Measurements from ENCODE around the gene VPS45.
"Not testable (repeated sequence)": the region's sequence is repeated elsewhere in the genome, so short reads cannot be mapped to it uniquely, and the experiment has no call there.

VPS45 gene, protein sequence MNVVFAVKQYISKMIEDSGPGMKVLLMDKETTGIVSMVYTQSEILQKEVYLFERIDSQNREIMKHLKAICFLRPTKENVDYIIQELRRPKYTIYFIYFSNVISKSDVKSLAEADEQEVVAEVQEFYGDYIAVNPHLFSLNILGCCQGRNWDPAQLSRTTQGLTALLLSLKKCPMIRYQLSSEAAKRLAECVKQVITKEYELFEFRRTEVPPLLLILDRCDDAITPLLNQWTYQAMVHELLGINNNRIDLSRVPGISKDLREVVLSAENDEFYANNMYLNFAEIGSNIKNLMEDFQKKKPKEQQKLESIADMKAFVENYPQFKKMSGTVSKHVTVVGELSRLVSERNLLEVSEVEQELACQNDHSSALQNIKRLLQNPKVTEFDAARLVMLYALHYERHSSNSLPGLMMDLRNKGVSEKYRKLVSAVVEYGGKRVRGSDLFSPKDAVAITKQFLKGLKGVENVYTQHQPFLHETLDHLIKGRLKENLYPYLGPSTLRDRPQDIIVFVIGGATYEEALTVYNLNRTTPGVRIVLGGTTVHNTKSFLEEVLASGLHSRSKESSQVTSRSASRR

DNA sequence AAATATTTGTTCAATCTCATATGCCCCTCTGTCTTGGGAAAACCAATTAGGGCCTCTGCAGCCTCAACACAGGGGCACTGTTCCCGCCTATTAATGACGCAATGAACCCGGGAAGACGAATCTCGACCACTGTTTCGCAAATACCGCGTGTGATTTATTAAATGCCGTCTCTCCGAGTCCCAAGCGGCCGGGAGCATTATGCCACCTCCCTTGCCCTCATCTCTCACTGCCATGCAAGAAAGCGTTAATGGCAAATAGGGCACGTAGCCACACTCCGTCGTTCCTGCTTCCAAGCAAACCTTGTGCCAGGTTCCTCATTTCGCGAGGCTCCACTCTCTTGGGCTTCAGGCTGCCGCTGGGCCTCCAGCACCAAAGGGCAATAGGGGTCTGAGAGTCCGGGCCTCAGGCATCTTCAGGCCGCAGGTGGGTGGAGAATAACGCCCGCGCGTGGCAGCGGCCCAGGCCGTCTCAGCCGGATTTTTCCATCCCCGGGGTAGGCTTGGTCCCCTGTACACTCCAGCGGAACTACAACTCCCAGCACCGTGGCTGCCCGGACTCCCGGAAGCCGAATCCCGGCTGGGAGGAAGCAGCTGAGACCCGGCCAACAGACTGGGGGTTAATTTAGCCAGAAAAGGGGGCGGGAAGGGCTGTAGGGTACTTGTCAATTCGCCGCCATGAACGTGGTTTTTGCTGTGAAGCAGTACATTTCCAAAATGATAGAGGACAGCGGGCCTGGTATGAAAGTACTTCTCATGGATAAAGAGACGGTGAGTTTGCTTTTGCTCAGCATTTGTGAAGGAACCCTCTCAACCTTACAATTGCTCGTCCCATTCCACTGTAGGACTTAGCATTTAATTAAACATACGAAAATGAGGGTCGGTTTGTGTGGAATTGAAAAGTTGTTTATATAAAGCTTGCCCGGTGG lies at the start of gene VPS45:
Gene VPS45, plus strand, starts transcription at position 593 of the 925 bp plus-strand sequence. Its CDS starts 82 bp downstream, at position 675.
- Mint-ChIP-seq H3K4me3 (peak within 1 kb of the TSS; percentile 96), H3K9me3 (no peaks in the 10 kb centered on the region), H3K36me3 (ENCODE audit: low read depth) (peaks cover 25% of the 10 kb centered on the region), H3K27ac (peak within 1 kb of the TSS; percentile 98), H3K4me1 (ENCODE audit: low read depth) (peaks cover 46% of the 10 kb centered on the region), H3K27me3 (no peaks in the 10 kb centered on the region)

DNA sequence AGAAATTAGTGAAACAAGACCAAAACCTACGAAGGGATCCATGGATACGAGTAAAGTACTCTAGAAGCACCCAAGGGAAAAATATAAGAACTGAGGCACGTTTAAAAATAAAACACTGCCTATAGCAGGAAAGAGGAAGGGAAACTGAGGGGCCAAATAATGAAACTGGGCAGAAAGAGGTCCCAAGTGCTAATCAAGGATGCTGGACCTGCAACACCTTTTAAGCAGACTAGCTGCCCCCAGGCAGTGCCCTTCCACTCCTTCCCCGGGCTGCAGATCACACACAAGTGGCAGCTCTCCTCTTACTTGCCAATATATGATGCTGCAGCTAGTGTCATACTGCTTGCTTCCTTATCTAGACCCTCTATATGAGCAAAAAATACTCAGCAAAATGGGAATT lies 49.4 kb upstream of the VPS45 start:
- Mint-ChIP-seq H3K27me3 (peaks cover 6% of the 10 kb centered on the region), H3K36me3 (ENCODE audit: low read depth) (no peaks in the 10 kb centered on the region), H3K4me1 (ENCODE audit: low read depth) (no peaks in the 10 kb centered on the region), H3K4me3 (no peak overlapping the region), H3K9me3 (no peaks in the 10 kb centered on the region), H3K27ac (no peak overlapping the region)

DNA sequence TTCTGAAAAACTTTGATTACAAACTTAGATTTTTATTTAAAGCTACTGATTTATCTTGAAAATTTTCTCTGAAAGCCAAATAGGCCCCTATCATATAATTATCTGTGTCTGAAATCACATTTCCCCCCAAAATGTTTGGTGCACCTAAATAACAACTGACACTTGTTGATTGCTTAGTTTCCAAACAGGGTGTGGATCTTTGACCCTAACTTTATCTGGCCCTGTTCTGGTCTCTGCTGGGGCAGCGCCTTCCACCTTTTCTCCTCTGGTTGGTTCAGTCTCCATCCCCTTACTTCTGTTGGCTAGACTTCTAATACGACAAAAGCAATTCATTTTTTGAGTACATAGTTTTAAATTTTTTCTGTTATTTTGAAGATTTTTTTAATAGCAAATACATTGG lies 46.9 kb upstream of the VPS45 start:
- H3K9me3 Mint-ChIP-seq: no peaks in the 10 kb centered on the region
- peaks cover 15% of the 10 kb centered on the region for H3K27me3 Mint-ChIP-seq
- no peaks in the 10 kb centered on the region for H3K4me1 Mint-ChIP-seq (ENCODE audit: low read depth)
- H3K36me3 Mint-ChIP-seq (ENCODE audit: low read depth): no peaks in the 10 kb centered on the region
- H3K27ac Mint-ChIP-seq: no peak overlapping the region
- no peak overlapping the region for H3K4me3 Mint-ChIP-seq

DNA sequence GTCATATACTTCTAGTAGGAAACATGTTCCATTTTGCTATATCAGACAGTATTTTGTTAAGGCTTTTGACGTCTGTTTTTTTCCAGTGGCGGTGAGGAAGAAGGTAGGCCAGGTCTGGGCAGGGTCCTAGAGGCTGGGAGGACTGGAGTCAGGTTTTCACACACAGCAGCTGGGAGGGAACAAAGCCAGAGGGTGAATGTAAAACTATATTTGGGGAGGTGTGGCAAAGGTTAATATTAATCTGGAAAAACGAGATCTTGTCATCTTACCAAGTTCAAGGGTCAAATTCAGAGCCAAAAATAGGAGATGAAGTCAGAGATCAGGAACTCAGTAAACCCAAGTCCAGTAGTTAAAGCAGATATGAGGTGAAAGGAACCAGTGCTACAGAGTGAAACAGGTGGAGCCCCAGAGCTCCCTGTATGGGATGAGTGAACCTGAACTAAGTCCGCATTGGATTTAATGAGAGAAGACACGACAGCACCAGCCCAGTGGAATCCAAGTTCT lies 46.3 kb upstream of the VPS45 start:
- H3K27me3 Mint-ChIP-seq: peaks cover 15% of the 10 kb centered on the region
- H3K27ac Mint-ChIP-seq: no peak overlapping the region
- no peaks in the 10 kb centered on the region for H3K9me3 Mint-ChIP-seq
- no peaks in the 10 kb centered on the region for H3K36me3 Mint-ChIP-seq (ENCODE audit: low read depth)
- H3K4me1 Mint-ChIP-seq (ENCODE audit: low read depth): no peaks in the 10 kb centered on the region
- no peak overlapping the region for H3K4me3 Mint-ChIP-seq

DNA sequence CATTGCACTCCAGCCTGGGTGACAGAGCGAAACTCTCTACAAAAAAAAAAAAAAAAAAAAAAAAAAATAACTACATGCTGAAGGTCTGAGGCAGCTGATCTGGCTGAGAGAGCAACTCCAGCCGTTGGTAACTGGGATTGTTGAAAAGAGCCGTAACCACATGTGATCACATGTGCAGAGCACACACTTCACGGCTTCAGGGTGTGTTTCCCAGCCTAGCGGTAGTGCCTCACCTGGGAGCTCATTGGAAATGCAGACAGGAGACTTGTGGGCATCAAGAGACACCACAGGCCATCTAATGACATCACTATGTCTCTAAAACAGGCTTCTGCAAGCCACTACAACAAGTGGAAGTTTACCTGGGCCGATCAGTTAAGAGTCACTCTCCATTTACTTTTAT lies 45.2 kb upstream of the VPS45 start:
- no peaks in the 10 kb centered on the region for H3K36me3 Mint-ChIP-seq (ENCODE audit: low read depth)
- H3K27ac Mint-ChIP-seq: no peak overlapping the region
- no peak overlapping the region for H3K4me3 Mint-ChIP-seq
- H3K9me3 Mint-ChIP-seq: no peaks in the 10 kb centered on the region
- peaks cover 15% of the 10 kb centered on the region for H3K27me3 Mint-ChIP-seq
- H3K4me1 Mint-ChIP-seq (ENCODE audit: low read depth): no peaks in the 10 kb centered on the region

DNA sequence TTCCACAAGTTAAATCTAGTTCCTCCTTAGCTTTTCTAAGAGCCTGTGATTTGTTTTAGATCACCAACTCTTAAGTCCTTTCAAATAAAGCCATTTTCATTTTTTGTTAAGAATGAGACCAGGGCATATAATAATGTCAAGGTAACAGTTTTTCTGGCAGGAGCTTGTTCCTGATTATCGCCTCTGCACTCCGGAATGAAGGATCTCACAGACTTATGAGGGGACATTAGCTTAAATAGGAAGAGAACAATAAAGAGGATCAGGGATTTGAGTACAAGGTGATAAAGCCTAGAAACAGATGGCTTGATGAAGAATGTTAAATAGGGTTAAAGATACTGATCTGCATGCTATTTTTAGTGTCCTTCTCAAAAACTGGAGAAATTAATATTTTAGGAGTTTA lies 43.4 kb upstream of the VPS45 start:
- Mint-ChIP-seq H3K27ac (no peak overlapping the region), H3K4me1 (ENCODE audit: low read depth) (no peaks in the 10 kb centered on the region), H3K27me3 (peaks cover 15% of the 10 kb centered on the region), H3K36me3 (ENCODE audit: low read depth) (no peaks in the 10 kb centered on the region), H3K9me3 (no peaks in the 10 kb centered on the region), H3K4me3 (no peak overlapping the region)

DNA sequence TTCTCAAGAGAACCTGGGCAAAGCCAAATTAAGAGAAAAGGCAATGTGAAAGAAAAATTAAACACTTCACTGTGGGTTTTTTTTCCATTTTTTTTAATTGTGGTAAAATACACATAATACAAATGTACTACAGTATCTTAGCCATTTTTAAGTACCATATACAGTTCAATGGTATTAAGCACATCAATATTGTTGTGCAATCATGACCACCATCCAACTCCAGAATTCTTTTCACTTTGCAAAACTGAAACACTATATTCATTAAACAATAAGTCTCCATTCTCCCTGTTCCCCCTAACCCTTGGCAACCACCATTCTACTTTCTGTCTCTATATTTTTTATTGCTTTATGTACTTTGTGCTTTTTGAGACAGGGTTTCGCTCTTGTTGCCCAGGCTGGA lies 39.3 kb upstream of the VPS45 start:
- no peaks in the 10 kb centered on the region for H3K36me3 Mint-ChIP-seq (ENCODE audit: low read depth)
- H3K27me3 Mint-ChIP-seq: peaks cover 20% of the 10 kb centered on the region
- no peaks in the 10 kb centered on the region for H3K9me3 Mint-ChIP-seq
- no peak overlapping the region for H3K27ac Mint-ChIP-seq
- H3K4me3 Mint-ChIP-seq: no peak overlapping the region
- H3K4me1 Mint-ChIP-seq (ENCODE audit: low read depth): no peaks in the 10 kb centered on the region

DNA sequence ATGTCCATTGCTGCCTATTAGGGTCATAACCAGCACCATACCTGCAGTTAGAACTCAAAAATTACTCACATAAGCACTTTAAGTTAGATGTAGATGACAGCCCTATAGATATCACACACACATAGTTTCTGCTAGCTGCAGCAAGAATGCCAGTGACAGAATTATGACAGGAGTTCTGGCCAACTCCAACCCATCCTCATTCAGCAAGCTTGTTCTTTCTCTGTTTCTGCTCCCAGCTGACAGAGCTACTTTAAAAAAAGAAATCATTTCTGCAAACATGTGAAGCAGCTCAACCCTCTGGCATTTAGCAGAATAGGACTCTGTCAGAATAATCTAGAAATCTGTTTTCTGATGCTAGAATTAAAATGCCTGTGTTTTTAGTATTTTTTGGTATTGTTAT lies 33.2 kb upstream of the VPS45 start:
- H3K27me3 Mint-ChIP-seq: peaks cover 11% of the 10 kb centered on the region
- no peaks in the 10 kb centered on the region for H3K4me1 Mint-ChIP-seq (ENCODE audit: low read depth)
- no peaks in the 10 kb centered on the region for H3K36me3 Mint-ChIP-seq (ENCODE audit: low read depth)
- H3K27ac Mint-ChIP-seq: no peak overlapping the region
- H3K9me3 Mint-ChIP-seq: no peaks in the 10 kb centered on the region
- no peak overlapping the region for H3K4me3 Mint-ChIP-seq

DNA sequence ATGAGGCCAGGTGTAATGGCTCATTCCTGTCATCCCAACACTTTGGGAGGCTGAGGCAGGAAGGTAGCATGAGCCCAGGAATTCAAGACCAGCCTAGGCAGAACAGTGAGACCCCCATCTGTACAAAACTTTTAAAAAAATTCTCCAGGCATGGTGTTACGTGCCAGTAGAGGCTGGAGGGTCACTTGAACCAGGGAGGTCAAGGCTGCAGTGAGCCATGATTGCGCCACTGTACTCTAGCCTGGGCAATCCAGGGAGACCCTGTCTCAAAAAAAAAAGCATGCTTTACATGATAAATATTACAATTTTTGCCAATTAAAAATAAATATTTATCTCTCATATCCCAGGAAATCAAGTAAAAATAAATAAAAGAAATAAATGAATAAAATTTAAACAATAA lies 17.6 kb upstream of the VPS45 start:
- H3K36me3 Mint-ChIP-seq (ENCODE audit: low read depth): peaks cover 5% of the 10 kb centered on the region
- no peaks in the 10 kb centered on the region for H3K9me3 Mint-ChIP-seq
- peaks cover 11% of the 10 kb centered on the region for H3K4me1 Mint-ChIP-seq (ENCODE audit: low read depth)
- no peak overlapping the region for H3K27ac Mint-ChIP-seq
- no peak overlapping the region for H3K4me3 Mint-ChIP-seq
- peaks cover 9% of the 10 kb centered on the region for H3K27me3 Mint-ChIP-seq

DNA sequence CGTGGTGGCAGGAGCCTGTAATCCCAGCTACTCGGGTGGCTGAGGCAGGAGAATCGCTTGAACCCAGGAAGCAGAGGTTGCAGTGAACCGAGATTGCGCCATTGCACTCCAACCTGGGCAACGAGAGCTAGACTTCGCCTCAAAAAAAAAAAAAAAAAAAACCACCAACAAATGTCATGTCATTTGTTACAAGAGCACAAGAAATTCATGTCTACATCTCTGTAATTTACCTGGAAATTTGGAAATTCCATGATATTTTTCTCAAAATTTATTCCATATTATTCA lies 16.5 kb upstream of the VPS45 start:
- H3K9me3 Mint-ChIP-seq: no peaks in the 10 kb centered on the region
- no peak overlapping the region for H3K27ac Mint-ChIP-seq
- peaks cover 11% of the 10 kb centered on the region for H3K4me1 Mint-ChIP-seq (ENCODE audit: low read depth)

DNA sequence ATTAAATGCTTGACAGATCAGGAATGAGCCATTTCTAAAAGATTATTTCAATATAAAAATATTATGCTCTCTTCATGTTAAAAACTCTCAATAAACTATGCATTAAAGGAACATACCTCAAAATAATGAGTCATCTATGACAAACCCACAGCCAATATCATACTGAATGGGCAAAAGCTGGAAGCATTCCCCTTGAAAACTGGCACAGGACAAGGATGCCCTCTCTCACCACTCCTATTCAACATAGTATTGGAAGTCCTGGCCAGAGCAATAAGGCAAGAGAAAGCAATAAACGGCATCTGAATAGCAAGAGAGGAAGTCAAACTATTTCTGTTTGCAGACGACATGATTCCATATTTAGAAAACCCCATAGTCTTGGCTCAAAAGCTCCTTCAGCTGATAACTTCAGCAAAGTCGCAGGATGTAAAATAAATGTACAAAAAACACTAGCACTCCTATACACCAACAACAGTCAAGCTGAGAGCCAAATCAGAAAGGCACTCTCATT lies 15.6 kb upstream of the VPS45 start:
- not testable (repeated sequence) for H3K27me3 Mint-ChIP-seq

More for the DNA sequence above, 16.5 kb upstream of the VPS45 start:
- H3K4me3 Mint-ChIP-seq: no peak overlapping the region
- H3K27me3 Mint-ChIP-seq: peaks cover 9% of the 10 kb centered on the region
- peaks cover 5% of the 10 kb centered on the region for H3K36me3 Mint-ChIP-seq (ENCODE audit: low read depth)

DNA sequence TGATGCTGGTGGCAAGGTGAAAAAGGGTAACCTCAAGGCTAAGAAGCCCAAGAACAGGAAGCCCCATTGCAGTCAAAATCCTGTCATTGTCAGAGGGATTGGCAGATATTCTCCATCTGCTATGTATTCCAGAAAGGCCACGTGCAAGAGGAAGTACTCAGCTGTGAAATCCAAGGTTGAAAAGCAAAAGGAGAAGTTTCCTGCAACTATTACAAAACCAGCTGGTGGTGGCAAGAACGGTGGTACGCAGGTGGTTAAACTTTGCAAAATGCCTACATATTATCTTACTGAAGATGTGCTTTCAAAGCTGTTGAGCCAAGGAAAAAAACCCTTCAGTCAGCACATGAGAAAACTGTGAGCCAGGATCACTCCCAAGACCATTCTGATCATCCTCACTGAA lies 13.7 kb upstream of the VPS45 start:
- Mint-ChIP-seq H3K4me3 (no peak overlapping the region), H3K36me3 (ENCODE audit: low read depth) (no peaks in the 10 kb centered on the region), H3K27ac (no peak overlapping the region), H3K27me3 (peaks cover 9% of the 10 kb centered on the region), H3K4me1 (ENCODE audit: low read depth) (peaks cover 11% of the 10 kb centered on the region), H3K9me3 (no peaks in the 10 kb centered on the region)

More for the DNA sequence above, 15.6 kb upstream of the VPS45 start:
- peaks cover 11% of the 10 kb centered on the region for H3K4me1 Mint-ChIP-seq (ENCODE audit: low read depth)
- not testable (repeated sequence) for H3K36me3 Mint-ChIP-seq (ENCODE audit: low read depth); H3K4me3 Mint-ChIP-seq; H3K9me3 Mint-ChIP-seq
- H3K27ac Mint-ChIP-seq: peak overlapping the region; percentile 3

DNA sequence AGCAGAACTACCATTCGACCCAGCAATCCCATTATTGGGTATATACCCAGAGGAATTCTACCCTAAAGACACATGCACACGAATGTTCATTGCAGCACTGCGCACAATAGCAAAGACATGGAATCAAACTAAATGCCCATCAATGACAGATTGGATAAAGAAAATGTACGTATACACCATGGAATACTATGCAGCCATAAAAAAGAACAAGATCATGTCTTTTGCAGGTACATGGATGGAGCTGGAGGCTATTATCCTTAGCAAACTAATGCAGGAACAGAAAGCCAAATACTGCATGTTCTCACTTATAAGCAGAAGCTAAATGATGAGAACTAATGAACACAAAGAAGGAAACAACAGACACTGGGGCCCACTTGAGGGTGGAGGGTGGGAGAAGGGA lies 12.1 kb upstream of the VPS45 start:
- H3K9me3 Mint-ChIP-seq; H3K36me3 Mint-ChIP-seq (ENCODE audit: low read depth); H3K27ac Mint-ChIP-seq; H3K27me3 Mint-ChIP-seq; H3K4me3 Mint-ChIP-seq; H3K4me1 Mint-ChIP-seq (ENCODE audit: low read depth): not testable (repeated sequence)

DNA sequence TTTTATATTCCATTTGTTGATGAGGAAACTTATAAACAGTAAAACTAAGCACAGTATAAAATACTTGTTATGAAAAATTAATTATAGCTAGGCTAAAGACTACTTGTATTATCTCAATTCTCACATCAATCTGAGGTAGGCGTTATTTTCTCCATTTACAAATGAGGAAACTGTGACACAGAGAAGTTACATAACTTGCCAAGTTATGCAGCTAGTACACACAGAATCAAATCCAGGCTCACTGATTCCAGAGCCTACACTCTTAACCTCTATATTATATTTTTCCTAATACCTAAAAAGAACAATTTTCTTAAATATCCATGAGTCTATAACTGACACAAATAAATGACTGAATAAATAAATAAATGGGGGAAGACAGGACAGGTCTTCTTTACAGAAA lies 11.2 kb upstream of the VPS45 start:
- Mint-ChIP-seq H3K27ac (no peak overlapping the region), H3K36me3 (ENCODE audit: low read depth) (no peaks in the 10 kb centered on the region), H3K4me1 (ENCODE audit: low read depth) (peaks cover 6% of the 10 kb centered on the region), H3K4me3 (no peak overlapping the region), H3K27me3 (peaks cover 5% of the 10 kb centered on the region), H3K9me3 (no peaks in the 10 kb centered on the region)

DNA sequence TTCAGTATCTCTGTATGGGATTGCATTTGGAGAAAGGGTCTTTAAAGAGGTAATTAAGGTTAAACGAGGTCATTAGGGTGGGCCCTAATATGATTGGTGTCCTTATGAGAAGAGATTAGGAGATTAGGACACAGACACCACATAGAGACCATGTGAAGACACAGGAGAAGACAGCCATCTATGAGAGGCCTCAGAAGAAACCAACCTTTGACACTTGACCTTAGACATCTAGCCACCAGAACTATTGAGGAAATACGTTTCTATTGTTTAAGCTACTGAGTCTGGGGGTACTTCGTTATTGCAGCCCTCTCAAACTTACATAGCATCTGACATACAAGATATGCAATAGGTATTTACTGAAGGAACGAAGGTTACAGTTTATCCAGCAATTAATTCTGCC lies 7.3 kb upstream of the VPS45 start:
- H3K4me3 Mint-ChIP-seq: no peak overlapping the region
- no peaks in the 10 kb centered on the region for H3K9me3 Mint-ChIP-seq
- no peak overlapping the region for H3K27ac Mint-ChIP-seq
- H3K36me3 Mint-ChIP-seq (ENCODE audit: low read depth): no peaks in the 10 kb centered on the region
- no peaks in the 10 kb centered on the region for H3K27me3 Mint-ChIP-seq
- peaks cover 3% of the 10 kb centered on the region for H3K4me1 Mint-ChIP-seq (ENCODE audit: low read depth)
